Measurements from ENCODE around the gene MED12.

DNA sequence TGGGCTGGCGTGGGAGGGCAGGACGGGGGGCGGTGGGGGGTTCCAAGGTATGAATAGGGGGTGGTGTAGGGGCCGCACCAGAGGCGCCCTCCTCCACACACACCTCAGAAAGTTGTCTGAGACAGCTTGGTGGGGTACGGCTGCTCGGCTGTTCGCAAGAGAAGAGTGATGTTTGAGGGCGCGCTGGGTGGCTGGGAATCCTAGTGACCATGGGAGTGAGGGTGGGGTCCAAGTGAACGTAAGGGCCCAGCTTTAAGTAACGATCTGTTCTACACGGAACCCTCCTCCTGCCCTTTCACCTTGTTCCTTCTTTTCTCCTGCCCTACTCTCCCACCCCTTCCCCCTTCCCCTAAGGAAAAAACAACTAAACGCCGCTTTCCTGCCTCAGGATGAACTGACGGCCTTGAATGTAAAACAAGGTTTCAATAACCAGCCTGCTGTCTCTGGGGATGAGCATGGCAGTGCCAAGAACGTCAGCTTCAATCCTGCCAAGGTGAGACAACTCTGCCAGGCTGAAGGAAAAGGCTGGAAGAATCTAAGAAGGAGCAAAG, 664 bp downstream of the MED12 start:
- TF ChIP-seq EZH2phosphoT487 (IDR thresholded peaks at IDR 0.05; ENCODE audit: low read depth): no peak
- TF ChIP-seq, protein P1, sequence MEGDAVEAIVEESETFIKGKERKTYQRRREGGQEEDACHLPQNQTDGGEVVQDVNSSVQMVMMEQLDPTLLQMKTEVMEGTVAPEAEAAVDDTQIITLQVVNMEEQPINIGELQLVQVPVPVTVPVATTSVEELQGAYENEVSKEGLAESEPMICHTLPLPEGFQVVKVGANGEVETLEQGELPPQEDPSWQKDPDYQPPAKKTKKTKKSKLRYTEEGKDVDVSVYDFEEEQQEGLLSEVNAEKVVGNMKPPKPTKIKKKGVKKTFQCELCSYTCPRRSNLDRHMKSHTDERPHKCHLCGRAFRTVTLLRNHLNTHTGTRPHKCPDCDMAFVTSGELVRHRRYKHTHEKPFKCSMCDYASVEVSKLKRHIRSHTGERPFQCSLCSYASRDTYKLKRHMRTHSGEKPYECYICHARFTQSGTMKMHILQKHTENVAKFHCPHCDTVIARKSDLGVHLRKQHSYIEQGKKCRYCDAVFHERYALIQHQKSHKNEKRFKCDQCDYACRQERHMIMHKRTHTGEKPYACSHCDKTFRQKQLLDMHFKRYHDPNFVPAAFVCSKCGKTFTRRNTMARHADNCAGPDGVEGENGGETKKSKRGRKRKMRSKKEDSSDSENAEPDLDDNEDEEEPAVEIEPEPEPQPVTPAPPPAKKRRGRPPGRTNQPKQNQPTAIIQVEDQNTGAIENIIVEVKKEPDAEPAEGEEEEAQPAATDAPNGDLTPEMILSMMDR (IDR thresholded peaks at IDR 0.05; ENCODE audit: low read depth, low read length): no peak

Measured in OCI-LY3 (cell line).